Transverse colon (tissue), 4 donors: ENCODE measurements around the gene THOC7.

ENCODE experiments used
- EP300 ChIP-seq: sonication (generic); formaldehyde crosslinking; IDR thresholded peaks from one replicate; pipeline ENCODE4 v1.6.1; 2017; ENCODE audit warnings: antibody characterized with exemption, low read depth
- POLR2A ChIP-seq: fragments of 450-650 bp; IDR thresholded peaks from one replicate; pipeline ENCODE4 v1.6.1; 2016; ENCODE audit warnings: antibody characterized with exemption, mild to moderate bottlenecking, moderate library complexity
- POLR2AphosphoS5 ChIP-seq, 3 donors: sonication (generic); formaldehyde crosslinking; IDR thresholded peaks; one replicate each; pipeline ENCODE4 v1.6.1; 2016; ENCODE audit warnings: antibody characterized with exemption in 3 of 3
- TF ChIP-seq, protein P1 (sequence below), 5 experiments: fragments of 200-600 bp in 3 of 5; fragments of 450-650 bp in 2 of 5; sonication (generic) in 3 of 5; IDR thresholded peaks; 1 replicate in 2 of 5; 2 replicates in 3 of 5; pipeline ENCODE4 v1.5.1; 2016 to 2017; ENCODE audit warnings: antibody characterized with exemption in 5 of 5, inconsistent platforms in 3 of 5, mild to moderate bottlenecking in 2 of 5, moderate library complexity in 1 of 5

DNA sequence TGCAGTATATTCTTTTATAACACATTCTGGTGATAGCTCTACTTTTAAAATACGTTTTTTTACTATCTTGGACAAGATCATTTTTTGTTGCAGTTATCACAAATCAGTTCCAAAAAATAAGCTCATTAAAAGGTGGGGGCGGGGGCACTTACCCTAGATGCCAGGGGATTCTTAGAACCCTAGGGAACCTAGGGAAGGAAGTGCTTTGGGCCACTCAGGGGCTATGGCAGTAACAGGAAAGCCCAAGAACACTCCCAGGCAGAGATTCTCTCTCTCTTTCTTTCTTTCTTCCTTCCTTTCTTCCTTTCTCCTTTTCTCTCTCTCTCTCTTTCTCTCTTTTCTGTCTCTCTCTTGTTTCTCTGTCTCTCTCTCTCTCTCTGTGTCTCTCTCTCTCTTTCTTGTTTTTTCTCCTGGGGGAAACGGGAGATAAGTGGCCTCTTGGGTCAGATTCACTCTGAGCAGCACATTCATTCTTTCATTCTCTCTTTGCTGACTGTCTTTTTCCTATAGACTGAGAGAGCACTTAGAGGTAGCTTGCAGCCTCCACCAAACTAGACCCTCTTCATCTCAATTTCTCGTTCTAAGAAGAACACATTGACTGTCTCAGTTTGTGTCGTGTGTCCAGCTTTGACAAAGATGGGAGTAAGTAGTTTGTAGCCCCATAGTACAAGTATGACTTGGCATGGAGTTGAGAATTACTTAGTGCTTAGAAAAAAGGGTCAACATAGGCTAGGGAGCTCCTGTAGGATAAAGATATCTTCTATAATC, 32.0 kb upstream of the THOC7 start:
- TF ChIP-seq POLR2AphosphoS5 (IDR thresholded peaks at IDR 0.05) = no peak
- TF ChIP-seq, protein P1, sequence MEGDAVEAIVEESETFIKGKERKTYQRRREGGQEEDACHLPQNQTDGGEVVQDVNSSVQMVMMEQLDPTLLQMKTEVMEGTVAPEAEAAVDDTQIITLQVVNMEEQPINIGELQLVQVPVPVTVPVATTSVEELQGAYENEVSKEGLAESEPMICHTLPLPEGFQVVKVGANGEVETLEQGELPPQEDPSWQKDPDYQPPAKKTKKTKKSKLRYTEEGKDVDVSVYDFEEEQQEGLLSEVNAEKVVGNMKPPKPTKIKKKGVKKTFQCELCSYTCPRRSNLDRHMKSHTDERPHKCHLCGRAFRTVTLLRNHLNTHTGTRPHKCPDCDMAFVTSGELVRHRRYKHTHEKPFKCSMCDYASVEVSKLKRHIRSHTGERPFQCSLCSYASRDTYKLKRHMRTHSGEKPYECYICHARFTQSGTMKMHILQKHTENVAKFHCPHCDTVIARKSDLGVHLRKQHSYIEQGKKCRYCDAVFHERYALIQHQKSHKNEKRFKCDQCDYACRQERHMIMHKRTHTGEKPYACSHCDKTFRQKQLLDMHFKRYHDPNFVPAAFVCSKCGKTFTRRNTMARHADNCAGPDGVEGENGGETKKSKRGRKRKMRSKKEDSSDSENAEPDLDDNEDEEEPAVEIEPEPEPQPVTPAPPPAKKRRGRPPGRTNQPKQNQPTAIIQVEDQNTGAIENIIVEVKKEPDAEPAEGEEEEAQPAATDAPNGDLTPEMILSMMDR (IDR thresholded peaks at IDR 0.05) = no peak
- TF ChIP-seq EP300 = no peak
- TF ChIP-seq POLR2A = no peak
